GM12872 (cell line): ENCODE data around the gene ITGB7.

Experiments used
- CTCF ChIP-seq: IDR thresholded peaks from 3 replicates; pipeline ENCODE4 v1.5.1; 2011; ENCODE audit warnings: low read depth, mild to moderate bottlenecking, low read length, moderate library complexity; ENCODE audit not compliant: insufficient read depth

ITGB7 gene

GRCh38 chr12:53176750-53177149, 30.3 kb downstream of the ITGB7 start:
- no peak for TF ChIP-seq CTCF

DNA sequence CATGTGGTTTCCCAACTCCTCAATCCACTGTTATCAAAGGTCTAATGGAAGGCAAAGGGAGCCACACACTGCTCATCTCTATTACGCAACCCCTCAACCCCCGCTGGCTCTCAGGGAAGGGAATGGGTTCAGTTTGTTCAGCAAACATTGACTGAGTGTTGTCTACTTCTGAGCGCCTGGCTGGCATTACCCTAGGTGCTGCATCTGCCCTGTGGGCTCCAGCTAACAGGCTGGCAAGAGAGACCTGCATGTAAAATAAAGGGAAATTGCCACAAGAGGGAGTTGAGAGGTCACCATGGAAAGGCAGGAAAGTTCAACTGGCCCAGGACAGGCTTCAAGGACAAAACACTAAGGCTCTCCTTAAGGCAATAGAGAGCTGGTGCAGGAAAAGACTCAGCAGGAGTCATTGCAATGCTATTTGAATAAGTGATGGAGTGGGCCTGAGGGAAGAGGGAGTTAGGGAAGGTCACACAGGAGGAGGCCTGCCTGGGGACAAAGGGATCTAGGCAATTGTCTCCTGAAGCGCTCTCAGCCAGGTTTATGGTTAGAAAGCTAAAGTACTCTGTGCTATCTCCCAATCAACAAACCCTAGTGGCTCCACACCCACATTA, 32.1 kb downstream of the ITGB7 start:
- TF ChIP-seq CTCF: peak; percentile 40; the same call in 1 of the 3 replicates

GRCh38 chr12:53173085-53173715, 33.9 kb downstream of the ITGB7 start:
- TF ChIP-seq CTCF: no peak

DNA sequence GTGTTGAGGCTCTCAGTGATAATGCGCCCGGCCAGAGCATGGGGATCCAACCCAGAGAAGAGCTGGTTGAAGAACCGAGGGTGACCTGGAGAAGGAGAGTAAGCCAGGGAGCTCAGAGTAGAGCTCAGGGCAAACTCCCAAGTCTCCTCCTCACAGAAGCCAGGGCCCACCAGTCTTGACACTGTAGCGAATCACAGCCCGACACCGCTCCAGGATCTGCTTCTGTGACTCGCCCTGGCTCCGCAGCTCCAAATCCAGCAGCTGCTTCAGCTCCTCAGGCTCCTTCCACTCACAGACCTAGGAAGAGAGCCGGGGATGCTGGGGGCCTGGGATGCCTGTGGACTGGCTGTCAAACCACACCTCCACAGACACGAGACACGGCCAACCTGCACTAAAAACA, 34.7 kb downstream of the ITGB7 start:
- TF ChIP-seq CTCF: no peak

DNA sequence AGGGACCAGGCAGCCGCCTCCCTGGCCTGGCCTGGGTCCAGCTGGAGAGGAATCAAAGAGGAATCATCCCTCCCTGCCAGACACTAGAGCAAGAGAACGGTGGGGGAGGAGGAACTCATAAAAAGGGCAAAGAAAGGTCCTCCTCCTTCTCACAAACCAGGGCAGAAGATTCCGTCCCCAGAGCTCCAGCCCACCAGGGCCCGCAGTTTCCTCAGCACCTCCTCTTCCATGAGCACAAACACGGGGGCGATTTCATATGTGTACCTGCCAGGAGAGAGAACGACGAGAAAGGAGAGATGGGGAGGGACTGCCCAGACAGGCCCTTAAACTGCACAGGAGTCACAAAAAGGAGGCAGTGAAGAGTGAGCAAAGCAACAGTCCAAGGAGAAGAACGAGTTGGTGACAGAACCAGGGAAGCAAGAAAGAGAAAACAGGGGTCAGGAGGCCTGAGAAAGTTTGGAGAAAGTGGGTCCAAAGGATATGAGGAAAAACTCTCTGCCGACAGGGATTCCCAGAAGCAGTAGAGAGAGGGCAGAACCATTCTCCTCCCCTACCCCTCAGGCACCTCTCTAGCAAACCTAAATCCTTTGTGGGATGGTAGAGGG, 35.2 kb downstream of the ITGB7 start:
- TF ChIP-seq CTCF: no peak

- no peak for TF ChIP-seq CTCF
These were observed 36.0 kb downstream of the ITGB7 start for GRCh38 chr12:53170876-53171724.

- no peak for TF ChIP-seq CTCF
These were observed 36.8 kb downstream of the ITGB7 start for GRCh38 chr12:53170215-53170614.
